Esophagus mucosa (tissue), 1 donor: ENCODE results near the gene PCGF2. TPM values are rescaled to one million over a fixed set of nuclear protein-coding genes. Genes with fewer than 3 reads are reported as not detected.
"Not testable (repeated sequence)": the region's sequence is repeated elsewhere in the genome, so short reads cannot be mapped to it uniquely, and the experiment has no call there.

Source experiments
- ATAC-seq: fragments of 200-7000 bp; cut with Tn5 transposase; one replicate; pipeline ENCODE4 v1.9.1; 2020
- total RNA-seq: library from RNA; stranded (reverse); gene quantifications from one replicate; pipeline ENCODE4 v1.2.4, GENCODE V29; 2023
- donor health status: DM: yes; HTN: yes; CAD: no.

PCGF2 gene
- total RNA-seq, 1 donor from 2014 or later, result 18.0 TPM

DNA sequence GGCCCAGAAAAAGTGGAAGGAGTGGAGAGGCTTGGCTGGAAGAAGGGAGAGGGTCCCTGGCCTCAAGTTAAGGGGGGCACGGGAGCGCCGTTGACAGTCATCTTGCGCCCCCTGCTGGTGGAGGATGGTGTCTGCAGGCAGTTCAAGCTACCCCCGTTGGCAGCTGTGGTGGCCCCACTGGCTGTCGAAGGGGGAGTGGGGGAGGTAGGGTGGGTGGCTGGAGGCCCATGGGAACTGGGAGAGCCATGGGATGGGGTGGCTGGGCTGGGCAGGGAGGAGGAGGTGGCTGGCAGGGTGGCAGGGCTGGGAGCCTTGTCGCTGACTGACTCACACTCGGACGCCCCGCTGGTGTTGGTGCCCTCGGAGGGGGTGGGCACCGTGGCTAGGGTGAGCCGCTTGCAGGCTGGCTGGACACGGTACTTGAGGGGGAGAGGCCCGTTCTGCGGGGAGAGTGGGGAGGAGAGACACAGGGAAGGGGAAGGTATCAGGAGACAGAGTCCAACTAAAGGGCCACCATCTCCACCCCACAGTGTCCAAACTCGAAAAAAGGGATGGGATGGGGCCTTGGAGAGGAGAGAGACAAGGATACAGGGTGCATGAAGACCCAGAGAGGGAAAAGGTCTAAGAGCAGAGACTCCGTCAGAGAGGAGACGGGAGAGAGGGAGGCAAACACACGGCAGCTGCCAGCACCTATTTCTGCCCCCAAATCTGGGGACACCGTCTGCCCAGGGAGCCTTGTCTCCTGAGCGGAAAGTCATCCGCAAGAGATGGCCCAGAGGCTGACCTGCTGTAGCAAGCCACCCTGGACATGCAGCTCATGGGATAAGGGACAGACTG is 12.8 kb downstream of the PCGF2 start:
- ATAC-seq, result peak; percentile 17

DNA sequence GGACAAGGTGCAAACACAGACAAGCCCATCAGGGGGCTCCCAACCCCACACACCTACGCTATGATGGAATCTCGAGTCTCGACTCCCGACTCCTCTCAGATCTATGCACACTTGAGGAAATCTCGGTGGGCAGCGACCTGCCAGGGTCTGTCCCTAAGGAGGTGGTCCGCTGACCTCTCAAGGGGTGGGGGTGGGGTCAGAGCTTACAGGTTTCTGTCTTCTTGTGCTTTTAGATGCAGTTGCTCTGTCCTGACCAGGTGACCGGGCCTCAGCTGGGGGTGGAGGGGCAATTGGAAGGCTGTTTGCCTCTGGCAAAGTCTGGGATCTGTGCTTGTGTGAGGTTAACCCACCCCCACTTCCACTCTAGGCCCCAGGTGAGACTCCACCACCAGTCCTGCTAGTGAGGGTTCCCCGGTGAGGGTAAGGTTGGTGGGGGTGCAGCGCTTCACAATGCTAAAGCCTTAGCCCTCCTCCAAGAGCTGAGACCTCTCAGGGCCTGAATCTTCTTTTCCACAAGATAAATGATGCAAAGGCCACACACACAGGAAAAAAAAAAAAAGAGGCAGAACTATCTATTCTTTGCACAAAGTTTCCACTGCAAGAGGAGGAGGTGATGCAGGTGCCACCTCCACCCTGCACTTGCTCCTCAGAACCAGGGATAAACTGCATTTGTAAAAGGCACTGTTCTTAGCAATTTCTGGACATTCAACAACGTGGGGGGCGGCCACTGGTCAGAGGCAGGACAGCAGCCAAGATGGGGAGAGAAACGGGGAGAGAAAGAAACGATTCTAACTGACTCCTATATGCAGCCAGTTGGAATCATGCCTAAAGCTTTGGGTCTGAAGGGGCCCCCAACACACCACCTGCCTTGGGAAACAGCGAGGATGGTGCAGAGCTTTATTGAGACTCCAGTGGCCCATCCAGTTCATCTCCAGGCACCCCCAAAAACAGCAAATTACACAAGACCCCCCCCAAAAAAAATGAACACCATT is 13.9 kb downstream of the PCGF2 start:
- ATAC-seq, result no peak

DNA sequence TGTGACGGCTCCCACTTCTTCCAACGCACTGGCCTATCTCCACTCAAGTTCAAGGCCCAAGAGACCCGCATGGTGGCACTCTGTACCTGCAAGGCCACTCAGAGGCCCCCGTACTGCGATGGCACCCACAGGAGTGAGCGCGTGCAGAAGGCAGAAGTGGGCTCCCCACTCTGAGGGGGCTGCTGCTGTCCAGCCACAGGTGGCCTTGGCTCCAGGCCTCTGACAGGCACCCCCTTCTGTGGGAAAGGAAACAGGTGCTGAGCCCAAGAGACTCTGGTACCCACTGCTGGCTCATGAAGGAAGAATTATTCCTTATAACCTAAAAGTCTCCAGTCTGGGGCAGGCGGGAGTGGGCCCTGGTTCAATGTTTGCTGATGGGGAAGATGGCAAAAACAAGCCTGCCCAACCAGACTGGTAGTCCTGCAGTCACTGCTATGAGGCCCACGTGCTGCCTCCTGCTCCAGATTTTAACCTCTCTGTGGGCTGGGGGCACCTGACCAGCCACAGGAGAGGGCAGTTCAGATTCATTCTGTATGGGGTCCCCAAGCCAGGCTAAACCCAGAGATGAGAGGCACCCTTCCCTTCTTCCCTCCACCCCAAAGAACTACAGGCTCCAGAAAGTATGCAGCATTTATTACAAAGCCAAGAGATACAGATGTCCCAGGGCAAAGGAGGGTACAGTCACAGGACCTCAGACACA is 14.7 kb downstream of the PCGF2 start:
- no peak for ATAC-seq

DNA sequence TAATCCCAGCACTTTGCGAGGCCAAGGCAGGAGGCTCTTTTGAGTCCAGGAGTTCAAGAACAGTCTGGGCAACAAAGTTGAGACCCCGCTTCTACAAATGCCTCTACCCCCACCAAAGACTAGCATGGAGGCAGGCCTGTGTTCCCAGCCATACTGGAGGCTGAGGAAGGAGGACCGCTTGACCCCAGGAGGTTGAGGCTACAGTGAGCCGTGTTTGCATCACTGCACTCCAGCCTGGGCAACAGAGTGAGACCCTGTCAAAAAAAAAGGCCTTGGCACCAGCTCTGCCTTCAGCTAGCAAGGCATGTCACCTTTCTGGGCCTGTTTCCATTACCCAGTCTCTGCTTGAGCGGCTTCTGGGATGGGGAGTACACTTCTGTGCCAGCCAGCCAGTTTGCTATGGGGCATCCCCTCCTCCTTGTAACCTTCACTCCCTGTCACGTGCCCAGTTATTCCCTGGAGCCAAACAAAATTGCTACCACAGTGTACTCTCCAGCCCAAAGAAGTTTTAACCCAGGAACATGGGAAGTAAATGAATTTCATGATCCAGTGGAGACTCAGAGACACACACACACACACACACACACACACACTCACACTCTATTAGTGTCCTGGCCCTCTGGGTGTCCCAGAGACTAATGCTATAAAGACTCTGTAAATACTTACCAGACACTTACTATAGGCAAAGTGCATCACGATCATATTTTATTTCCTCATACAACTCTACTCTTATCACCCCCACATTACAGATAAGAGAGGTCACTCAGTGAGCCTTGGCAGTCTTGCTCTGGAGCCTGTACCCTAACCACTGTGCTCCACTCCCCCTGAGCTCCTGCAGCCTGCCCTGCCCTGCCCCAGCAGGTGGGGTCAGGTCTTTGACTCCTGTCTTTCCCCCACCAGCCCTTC is 15.5 kb downstream of the PCGF2 start:
- ATAC-seq, result no peak

DNA sequence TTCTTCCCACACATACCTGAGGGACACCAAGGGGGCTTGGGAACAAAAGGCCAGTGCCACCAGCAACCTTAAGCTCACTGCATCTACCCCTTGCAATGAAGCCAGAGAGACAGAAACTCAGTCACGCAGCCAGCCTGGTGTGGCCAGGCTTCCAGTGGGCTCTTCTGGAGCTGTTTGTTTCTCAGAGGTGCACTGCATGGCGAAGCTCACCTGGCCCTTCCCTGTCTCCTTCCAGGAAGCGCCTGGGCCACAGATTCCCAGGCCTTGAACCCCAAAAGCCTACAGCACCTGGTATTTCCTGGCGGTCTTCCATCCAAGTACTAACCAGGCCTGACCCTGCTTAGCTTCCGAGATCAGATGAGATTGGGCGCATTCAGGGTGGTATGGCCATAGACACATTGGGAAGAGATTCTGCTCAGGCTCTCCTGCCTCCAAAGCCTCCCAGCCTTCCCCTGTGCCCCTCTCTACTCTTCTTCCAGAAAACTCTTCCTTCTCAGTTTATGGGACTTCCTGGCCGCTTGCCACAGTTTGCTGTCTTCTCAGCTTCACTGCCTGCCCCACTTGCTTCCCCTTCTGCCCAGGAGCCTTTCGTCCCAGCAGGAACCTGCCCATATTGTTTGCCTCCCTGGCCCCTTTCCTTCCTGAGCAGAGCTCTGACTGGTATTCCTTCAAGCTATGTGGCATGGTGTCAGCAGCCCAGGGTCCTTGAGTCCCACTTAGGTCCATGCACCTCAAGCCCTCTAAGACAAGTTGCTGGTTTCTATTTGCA is 16.4 kb downstream of the PCGF2 start:
- no peak for ATAC-seq

DNA sequence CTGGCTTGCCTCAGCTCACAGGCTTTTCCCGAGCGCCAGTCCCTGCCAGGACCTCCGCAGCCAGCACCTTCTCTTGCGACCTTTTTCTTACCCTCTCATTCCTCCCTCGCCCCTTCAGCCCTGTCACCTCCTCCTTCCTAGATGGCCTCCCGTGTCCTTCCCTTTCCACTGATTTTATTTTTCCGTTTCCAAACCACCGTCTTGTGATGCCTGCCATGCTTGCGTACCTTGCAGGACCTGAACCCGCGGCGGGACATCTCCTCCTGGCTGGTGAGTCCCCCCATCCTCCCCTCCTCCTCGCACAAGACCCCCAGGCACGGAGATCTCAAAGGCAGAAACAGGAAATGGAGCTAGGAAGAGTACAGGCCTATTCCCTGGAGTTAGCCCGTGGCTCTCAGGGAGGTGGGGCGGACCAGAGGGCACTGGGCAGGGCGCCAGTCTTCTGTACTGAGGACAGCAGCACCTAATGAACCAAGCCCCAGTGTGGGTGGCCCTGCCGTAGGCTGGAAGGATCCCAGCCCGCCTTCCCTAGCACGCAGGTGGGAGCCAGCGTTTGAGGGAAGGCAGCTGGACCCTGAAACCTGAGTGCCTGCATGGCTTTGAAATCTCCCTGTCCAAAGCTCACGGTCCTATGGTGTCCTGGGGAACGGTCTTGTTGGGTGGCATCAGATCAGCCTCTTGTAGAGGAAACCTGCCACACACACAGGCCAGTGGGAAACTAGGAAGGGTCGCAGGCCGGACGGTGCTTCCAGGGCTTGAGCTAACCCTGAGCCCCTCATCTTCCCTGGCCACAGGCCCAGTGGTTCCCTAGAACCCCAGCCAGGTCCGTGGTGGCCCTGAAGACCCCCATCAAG is 17.4 kb downstream of the PCGF2 start:
- ATAC-seq, result peak; percentile 47

DNA sequence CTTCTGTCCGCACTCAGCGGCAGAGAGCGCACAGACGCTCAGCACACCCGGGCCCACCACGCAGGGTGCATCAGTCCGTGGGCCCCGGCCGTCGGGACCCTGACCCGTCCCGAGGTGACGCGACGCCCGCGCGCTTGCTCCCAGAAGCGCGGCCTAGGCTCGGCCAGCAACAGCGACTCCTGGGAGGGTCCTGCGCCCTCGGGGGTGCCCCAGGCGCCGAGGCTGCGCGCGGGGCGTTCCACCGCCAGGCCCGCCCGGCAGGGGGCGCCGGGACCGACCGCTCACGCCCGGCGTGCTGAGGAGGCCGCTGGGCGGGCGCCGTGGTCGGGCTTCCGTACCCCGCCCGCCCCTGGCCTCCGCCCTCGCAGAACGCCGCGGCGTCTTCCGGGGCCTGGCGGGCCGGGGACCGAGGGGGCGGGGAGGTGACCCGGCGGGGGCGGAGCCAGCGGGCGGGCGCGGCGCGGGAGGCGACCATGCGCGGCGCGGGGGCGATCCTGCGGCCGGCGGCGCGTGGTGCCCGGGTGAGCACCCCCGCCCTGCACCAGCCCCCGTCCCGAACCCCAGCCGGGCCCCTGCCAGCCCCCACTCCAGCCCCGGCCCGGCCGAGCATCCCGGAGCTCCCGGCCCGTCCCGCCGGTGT is 18.1 kb downstream of the PCGF2 start, which contains the start of gene CISD3:
CISD3 (plus strand) TSS at position 456 of the 640 bp plus-strand sequence; CDS start at position 474, 18 bp downstream.
- peak; percentile 85 for ATAC-seq

DNA sequence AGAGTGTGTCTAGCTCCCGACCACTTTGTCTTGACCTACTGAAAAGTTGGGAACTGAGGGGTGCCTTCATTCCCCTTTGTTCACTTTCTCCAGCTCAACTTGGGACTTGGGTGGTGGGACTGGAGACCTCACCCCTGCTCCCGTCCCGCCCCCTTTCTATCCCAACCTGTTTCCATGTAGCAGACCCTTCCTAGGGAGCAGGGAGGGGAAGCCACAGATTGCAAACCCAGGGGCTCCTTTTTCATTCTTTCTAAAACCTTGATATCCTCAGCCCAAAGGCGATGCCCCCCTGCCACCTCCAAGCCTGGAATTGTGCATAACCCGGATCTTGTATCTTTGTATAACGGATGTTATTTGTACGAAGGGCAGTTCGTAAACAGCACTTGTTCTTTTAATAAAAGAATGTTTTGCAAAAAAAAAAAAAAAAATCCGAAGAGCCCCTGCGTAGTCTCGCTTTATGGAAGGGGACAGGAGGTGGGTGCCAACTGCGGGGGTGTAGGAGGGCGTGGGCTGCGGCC is 18.7 kb downstream of the PCGF2 start:
- no peak for ATAC-seq

DNA sequence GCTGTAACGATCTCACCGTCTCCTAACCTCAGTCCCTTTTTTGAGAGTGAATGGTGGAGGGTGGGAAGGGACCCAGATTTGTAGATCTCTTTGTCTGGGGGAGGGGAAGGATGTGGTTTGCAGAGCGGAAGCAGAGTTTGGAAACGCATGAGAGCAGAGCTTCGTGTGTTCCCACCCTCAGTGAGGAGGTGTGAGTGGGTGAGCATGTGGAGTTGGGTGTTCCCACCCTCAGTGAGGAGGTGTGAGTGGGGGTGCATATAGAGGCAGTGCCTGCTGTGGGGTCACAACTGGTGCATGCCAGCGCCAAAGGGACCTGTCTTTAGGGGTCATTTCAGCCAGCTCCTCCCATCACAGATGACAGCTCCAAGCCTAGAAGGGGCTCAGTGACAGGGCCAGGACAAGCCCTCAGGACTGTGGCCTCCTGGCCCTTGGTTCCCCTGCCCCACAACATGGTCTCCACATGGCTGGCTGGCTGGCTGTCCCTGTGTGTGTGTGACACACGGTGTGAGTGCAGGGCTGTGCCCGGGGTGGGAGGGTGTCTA is 19.8 kb downstream of the PCGF2 start:
- no peak for ATAC-seq

DNA sequence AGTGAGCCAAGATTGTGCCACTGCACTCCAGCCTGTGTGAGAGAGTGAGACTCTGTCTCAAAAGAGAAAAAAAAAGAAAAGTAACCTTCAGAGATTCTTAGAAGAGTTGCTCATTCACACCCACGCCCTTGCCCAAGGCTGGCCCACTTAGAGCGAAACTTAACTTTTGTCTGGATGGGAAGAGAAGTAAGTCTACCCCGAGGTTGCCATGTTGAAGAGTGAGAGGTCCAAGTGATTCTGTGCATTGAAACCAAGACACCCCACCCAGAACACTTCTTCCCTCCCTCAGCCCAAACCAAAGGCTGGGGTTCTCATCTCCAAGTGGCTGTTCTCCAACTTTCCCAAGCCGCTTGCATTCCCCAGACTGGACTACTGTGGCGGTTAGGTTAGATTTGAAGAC is 20.4 kb downstream of the PCGF2 start:
- no peak for ATAC-seq

DNA sequence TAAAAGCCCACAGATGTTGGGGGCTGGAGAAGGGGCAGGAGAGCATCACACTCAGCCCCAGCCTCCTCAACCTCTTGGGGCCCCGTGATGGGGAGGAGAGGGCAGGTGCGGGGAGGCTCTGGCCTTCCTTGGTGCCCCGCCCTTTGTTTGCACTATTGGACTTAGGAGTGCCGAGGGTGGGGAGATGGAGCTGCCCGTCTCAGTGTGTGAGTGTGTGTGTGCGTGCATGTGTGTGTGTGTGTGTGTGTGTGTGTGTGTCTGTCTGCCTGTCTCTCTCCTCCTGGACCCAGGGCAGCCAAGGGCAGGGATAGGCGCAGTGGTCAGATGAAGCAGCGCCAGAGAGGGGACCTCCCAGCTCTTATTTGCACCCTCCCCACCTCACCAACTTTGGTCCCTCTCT is 22.0 kb downstream of the PCGF2 start:
- ATAC-seq, result not testable (repeated sequence)

DNA sequence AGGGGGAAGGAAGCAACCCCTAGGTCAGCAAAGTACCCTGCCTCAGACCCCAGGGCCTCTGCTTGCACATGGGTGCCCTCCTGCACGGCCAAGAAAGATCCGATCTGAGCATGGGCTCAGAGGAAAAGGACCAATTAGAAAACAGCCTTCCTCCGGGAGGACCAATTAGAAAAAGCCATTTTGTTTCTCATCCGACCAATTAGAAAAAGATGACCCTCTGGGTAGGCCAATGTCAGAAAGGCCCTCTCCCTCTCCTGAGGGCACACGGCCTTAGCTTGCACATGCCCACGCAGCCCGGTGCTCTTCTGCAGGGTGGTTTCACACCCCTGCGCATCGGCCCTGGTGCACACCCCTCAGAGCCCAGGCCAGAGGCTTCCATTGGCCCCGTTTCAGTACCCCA is 23.1 kb downstream of the PCGF2 start:
- ATAC-seq, result no peak

DNA sequence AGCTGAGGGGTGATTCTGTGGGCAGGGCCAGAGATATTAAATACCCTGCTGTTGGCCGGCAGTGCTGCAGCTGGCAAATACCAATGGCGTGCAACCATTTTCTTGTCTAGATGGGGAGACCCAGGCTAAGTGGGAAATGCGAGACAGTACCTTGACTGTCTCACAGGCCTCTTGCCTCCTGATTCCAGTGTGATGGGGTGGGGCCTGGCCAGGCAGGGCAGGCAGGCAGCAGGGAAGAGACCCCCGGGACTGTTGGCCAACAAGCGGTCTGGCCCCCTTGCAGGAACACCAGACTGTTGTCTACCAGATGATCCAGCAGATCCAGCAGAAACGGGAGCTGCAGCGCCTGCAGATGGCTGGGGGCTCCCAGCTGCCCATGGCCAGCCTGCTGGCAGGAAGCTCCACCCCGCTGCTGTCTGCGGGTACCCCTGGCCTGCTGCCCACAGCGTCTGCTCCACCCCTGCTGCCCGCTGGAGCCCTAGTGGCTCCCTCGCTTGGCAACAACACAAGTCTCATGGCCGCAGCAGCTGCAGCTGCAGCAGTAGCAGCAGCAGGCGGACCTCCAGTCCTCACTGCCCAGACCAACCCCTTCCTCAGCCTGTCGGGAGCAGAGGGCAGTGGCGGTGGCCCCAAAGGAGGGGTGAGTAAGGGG is 23.7 kb downstream of the PCGF2 start:
- no peak for ATAC-seq

DNA sequence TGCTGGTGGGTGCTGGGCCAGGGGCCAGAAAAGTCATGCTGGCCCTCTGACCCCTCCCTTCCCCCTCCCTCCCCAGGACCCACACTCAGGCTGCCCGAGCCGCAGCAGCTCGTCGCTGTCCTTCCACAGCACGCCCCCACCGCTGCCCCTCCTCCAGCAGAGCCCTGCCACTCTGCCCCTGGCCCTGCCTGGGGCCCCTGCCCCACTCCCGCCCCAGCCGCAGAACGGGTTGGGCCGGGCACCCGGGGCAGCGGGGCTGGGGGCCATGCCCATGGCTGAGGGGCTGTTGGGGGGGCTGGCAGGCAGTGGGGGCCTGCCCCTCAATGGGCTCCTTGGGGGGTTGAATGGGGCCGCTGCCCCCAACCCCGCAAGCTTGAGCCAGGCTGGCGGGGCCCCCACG is 26.3 kb downstream of the PCGF2 start:
- no peak for ATAC-seq

DNA sequence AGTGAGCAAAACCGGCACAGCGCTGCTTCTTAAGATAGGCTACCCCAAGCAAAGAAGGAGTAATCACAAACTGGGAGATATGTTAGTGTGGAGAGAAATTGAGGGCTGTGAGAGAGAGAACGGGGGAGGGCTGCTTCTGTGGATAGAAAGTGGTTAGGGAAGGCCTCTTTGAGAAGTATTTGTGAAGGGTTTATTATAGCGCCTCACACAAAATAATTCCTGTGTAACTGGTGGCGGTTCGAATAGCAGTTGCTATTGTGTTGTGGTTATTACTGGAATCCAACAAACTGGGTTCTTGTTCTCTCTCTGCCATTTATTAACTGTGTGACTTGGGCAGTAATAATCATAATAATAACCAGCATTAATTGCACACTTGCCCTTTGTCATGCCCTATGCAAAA is 27.2 kb downstream of the PCGF2 start:
- no peak for ATAC-seq

DNA sequence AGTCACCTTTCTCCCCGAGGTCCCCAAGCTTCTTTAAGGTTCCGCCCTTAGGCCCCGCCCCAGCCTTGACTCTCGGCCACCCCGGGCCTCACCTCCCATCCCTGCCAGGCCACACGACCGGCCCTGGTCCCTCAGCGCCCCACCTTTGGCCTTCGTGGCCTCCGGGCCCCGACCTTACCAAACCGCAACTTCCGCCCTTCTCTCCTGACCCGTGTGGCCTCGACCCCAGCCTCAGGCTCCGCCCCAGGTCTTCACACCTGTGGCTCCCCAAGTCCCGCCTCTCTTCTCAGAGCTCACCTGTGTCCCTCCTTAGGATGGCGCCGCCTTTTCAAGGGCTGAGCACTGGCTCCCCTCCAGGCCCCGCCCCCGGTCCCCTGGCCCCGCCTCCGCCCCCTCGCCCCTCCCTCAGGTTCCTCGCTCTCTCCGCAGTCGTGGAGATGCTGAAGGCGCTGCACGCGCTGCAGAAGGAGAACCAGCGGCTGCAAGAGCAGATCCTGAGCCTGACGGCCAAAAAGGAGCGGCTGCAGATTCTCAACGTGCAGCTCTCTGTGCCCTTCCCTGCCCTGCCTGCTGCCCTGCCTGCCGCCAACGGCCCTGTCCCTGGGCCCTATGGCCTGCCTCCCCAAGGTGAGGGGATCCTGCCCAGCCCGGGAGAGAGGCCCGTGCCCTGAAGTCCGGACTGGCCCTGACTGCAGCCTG is 28.0 kb downstream of the PCGF2 start:
- no peak for ATAC-seq

DNA sequence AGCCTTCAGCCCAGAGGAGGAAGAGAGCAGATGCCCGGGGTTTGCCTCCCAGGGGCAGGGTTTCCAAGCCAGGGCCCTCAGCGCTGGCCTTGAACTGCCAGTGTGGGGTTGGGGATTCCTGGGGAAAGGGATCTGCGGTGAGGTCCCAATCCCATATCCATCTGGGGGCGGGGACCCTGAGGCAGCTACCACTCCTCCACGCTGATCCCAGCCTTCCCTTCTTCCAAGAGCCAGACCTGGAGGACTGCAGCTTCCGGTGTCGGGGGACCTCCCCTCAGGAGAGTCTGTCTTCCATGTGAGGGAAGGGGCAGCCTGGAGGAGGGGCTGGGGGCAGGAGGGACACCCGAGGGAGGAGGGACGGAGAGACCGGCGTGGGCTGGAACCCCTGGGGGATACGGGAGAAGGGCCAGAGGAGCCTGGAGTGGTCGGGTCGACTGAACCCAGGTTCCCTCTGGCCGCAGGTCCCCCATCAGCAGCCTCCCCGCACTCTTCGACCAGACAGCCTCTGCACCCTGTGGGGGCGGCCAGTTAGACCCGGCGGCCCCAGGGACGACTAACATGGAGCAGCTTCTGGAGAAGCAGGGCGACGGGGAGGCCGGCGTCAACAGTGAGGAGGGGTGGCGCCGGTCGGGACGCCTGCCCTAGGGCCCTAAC is 28.7 kb downstream of the PCGF2 start:
- peak; percentile 3 for ATAC-seq
